Cardiac fibroblast (primary cell): Measurements from ENCODE around the gene DPYSL5.

Source experiments
- DNase-seq, 2 donors: peaks; one replicate each; pipeline versions ENCODE4 v3.0.0 to v3.0.0-alpha.2; 2010; ENCODE audit warnings: low read depth in 2 of 2
- H3K4me3 ChIP-seq, 2 donors: replicated peaks in 1 of 2; 1 replicate in 1 of 2; 2 replicates in 1 of 2; pipeline ENCODE4 v1.5.1; 2011; ENCODE audit warnings: low read depth in 2 of 2, low read length in 2 of 2, mild to moderate bottlenecking in 2 of 2, moderate library complexity in 1 of 2
- CTCF ChIP-seq: IDR thresholded peaks from one replicate; pipeline ENCODE4 v1.5.1; 2011; ENCODE audit warnings: low read depth, mild to moderate bottlenecking, low read length, inconsistent platforms

DPYSL5 gene

GRCh38 chr2:26860211-26860850 lies 12.4 kb downstream of the DPYSL5 start:
- peak in 1 of 2 donors; percentile 11 for DNase-seq
- no peak for TF ChIP-seq CTCF
- H3K4me3 ChIP-seq: no peak overlapping the region

- no peak for DNase-seq
- no peak overlapping the region for H3K4me3 ChIP-seq
Observed at GRCh38 chr2:26861610-26862224, 13.8 kb downstream of the DPYSL5 start.

GRCh38 chr2:26864226-26864625 lies 16.3 kb downstream of the DPYSL5 start:
- no peak for DNase-seq
- TF ChIP-seq CTCF: no peak
- no peak overlapping the region for H3K4me3 ChIP-seq

More at GRCh38 chr2:26861610-26862224, 13.8 kb downstream of the DPYSL5 start:
- TF ChIP-seq CTCF: no peak

GRCh38 chr2:26864646-26865045 lies 16.7 kb downstream of the DPYSL5 start:
- no peak for TF ChIP-seq CTCF
- H3K4me3 ChIP-seq: no peak overlapping the region
- no peak for DNase-seq

- no peak for TF ChIP-seq CTCF
- no peak overlapping the region for H3K4me3 ChIP-seq
- no peak for DNase-seq
Observed at GRCh38 chr2:26870585-26871095, 22.7 kb downstream of the DPYSL5 start.

GRCh38 chr2:26873286-26873983 lies 25.5 kb downstream of the DPYSL5 start:
- H3K4me3 ChIP-seq: no peak overlapping the region
- no peak for DNase-seq
- no peak for TF ChIP-seq CTCF
